Measurements from ENCODE around the gene OGDH. TPM values are rescaled to one million over a fixed set of nuclear protein-coding genes. Genes with fewer than 3 reads are reported as not detected.
"Not testable (repeated sequence)": the region's sequence is repeated elsewhere in the genome, so short reads cannot be mapped to it uniquely, and the experiment has no call there.

Gene OGDH
- 130 TPM in 2 replicates for total RNA-seq

DNA sequence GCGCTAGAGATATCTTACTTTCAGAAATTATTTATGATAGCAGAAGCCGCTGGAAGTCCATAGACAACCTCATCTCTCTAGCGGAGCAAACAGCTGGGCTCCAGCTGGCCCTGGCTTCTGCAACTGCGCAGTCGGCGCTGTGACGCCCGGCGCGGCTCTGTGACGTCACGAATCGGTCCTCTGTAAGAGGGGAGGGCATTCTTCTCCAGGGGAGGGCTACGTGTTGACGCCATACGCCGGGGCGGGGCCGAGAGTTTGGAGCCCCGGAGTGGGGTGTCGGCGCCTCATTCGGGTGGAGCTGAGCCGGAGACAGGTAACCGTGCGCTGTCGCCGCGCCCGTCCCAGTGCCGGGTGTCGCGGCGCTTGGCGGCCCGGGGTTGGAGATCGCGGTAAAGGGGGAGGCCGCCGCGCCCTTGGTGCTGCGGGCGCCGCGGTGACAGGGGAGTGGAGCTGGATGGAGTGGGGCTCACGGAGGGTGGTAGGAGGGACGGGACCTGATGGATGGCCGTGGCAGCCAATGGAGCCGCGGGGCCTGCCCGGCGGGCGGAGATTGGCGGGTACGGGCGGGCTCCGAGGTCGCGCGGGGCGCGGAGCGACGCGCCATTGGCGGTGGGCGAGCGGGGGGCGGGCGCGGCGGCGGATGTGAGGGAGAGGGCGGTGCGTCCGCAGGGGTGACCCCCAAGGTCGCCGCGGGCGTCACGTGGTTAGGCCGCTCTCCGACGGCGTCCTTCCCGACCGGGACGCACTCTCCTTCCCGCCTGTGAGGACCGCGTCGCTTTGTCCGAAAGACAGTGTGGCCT is at the start of gene OGDH:
TSS of gene OGDH (plus strand) at position 287 of the 800 bp plus-strand sequence. CDS start 17,717 bp downstream, outside the sequence.
- intact Hi-C loops (cut with micrococcal nuclease) = loop anchor here (1.0 to 5.0 kb wide), 11 partner anchors 16 to 421 kb away; partner anchors contain the start of genes H2AZ2, MYO1G, NUDCD3 and PPIA

GRCh38 chr7:44557485-44557884 is 48.9 kb upstream of the OGDH start:
- intact Hi-C loops (cut with micrococcal nuclease) = no loop called here

DNA sequence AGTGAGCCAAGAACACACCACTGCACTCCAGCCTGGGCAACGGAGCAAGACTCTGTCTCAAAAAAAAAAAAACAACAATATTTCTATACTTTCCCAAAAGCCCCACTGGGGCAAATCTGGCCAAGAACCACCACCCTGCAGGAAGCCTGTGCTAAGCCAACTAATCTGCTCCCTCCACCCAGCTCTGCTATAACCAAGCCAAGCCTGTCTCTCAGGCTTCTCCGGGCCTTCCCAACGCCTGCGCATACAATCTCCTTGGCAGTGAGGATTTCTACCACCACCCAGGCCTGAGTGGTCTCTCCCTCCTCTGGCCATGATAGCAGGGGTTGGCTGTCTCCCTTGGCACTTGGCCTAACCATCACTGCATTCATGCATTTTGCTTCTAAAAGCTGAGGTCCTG is 46.9 kb upstream of the OGDH start:
- intact Hi-C loops (cut with micrococcal nuclease) = no loop called here

- intact Hi-C loops (cut with micrococcal nuclease) = no loop called here
Observed at GRCh38 chr7:44561481-44561880, 44.9 kb upstream of the OGDH start.

DNA sequence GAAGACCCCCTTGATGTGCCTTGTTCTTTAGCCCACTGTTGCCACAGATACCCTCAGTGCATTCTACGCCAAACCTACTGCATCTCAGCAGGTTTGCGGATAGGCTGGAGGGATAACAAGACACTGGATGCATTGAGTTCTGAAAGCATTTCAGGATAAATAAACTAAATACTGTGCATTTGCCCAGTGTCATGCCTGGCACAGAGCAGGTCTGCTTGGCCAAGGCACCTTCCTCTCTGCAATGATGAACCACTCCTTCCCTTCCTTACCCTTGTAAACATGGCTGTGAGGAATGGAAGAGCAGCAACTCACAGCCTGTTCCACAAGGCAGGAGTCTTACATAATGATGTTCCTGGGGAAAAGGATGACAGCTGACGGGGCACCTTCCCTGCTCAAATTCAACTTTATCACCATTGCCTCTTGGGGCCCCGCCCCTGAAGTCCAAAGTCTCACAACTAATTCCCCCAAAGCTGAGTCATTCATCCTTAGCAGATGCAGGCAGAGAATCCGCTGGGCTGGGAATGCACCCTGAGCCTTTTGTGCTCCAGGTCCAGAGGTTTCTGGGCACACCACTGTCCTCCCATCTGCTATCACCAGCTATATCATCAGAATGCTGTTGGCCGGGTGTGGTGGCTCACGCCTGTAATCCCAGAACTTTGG is 44.3 kb upstream of the OGDH start:
- intact Hi-C loops (cut with micrococcal nuclease) = no loop called here

DNA sequence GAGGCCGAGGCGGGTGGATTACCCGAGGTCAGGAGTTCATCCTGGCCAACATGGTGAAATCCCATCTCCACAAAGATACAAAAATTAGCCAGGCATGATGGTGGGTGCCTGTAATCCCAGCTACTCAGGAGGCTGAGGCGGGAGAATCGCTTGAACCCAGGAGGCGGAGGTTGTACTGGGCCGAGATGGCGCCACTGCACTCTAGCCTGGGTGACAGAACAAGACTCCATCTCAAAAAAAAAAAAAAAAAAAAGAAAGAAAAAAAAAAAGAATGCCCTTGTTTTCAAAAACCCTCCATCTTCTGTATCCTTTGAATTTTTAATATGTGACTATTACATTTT is 43.8 kb upstream of the OGDH start:
- intact Hi-C loops (cut with micrococcal nuclease) = not testable (repeated sequence)

DNA sequence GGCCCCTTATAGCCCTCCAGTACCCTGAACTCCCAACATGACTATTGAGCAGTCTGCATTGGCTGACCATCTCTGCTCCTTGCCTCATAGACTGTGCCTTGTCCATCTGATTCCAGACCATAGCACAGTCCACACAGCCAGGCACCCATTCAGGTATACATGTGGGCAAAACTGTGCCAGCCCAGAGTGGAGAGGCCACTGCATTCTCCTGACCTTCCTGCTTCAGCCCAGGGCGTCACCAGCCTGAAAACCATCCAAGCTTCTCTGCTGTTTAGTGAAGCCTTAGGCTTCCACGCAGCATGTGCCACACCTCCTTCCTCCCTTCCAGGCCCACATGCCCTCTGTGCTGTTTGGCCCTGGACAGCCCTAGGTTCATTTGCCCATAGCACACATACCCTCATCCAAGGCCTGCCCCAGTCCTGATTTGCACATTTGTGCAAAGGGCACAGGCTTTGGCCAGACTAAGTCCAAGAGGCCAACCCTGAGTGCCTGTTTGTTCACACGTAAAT is 43.2 kb upstream of the OGDH start:
- intact Hi-C loops (cut with micrococcal nuclease) = no loop called here

DNA sequence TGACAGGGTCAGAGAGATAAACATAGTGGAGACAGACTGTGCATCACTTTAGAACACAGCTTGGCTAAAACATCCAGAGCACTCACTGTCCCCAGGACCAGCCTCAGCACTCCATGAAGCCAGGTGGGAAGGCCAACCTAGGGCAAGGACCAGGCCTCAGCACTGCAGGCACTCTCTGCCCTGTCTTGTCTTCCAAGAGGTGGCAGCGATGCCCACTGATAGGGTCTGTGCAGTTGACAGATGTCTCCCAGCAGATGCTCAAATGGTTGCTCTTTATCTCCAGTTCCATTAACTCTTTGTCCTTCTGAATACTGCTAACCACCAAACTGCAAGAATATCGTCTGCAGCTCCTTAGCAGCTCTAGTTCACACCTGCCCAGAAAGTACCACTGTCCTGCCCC is 41.8 kb upstream of the OGDH start:
- intact Hi-C loops (cut with micrococcal nuclease) = loop anchor here (1.0 kb wide), 1 partner anchor 323 kb away; no protein-coding TSS in a partner anchor

- intact Hi-C loops (cut with micrococcal nuclease) = loop anchor here (1.0 kb wide), 1 partner anchor 324 kb away; no protein-coding TSS in a partner anchor
Observed at GRCh38 chr7:44565097-44565794, 41.2 kb upstream of the OGDH start.

DNA sequence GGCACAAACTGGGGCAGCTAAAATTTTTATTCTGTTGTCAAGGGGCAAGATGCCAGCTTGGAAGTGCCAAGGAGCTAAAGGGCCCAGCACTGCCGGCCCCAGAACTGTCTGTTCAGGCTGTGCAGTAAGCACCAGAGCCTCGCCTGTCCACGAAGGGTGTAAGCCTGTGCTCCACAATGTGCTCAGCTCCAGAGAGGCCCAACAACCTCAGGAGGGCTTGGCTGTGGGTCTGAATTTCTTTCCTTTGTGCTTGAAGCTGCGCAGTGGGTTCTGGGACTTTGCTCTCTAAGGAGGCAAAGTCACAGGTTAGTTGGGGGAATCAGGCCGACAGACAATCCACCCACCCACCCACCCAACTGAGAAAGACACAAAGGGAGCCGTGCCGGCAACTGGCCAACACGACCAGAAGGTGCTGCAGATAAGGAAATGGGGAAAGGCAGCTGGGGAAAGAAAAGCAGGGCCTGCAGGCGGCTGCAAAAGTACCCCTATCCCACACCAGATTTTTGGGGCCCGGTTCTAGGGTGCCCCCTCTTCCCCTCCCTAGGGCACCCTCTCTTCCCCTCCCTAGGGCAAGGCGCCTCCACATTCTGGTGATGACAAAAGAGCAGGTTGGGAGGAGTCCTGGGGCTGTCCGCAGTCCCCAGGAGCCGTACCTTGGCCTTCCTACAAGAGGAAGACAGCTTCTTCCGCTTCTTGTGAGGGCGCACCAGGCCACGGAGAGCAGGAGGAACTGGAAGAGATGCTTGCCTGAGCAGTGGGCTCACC is 40.5 kb upstream of the OGDH start:
- intact Hi-C loops (cut with micrococcal nuclease) = loop anchor here (1.0 kb wide), 1 partner anchor 325 kb away; no protein-coding TSS in a partner anchor

GRCh38 chr7:44566680-44567079 is 39.7 kb upstream of the OGDH start:
- intact Hi-C loops (cut with micrococcal nuclease) = no loop called here

GRCh38 chr7:44567884-44568283 is 38.5 kb upstream of the OGDH start:
- intact Hi-C loops (cut with micrococcal nuclease) = no loop called here

- intact Hi-C loops (cut with micrococcal nuclease) = no loop called here
Observed at GRCh38 chr7:44568771-44569560, 37.5 kb upstream of the OGDH start.

GRCh38 chr7:44569959-44570358 is 36.5 kb upstream of the OGDH start:
- intact Hi-C loops (cut with micrococcal nuclease) = no loop called here

DNA sequence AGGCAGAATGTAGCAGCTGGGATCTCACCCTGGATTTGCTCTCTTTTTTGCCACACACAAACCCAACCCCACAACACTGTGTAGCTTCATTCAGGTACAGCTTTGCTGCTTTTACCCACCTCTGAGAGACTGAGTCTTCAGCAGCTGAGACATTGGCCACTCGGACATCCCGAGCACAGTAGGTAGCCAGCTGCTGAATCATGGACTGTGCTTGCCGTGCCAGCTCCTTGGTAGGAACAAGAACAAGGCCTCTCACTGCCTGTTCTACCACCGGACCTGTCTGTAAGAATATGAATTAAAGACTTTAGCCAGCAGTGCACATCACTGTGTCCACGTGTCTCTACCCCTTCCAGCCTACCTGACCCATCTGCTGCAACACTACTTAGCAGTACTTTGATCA is 33.7 kb upstream of the OGDH start:
- intact Hi-C loops (cut with micrococcal nuclease) = no loop called here

DNA sequence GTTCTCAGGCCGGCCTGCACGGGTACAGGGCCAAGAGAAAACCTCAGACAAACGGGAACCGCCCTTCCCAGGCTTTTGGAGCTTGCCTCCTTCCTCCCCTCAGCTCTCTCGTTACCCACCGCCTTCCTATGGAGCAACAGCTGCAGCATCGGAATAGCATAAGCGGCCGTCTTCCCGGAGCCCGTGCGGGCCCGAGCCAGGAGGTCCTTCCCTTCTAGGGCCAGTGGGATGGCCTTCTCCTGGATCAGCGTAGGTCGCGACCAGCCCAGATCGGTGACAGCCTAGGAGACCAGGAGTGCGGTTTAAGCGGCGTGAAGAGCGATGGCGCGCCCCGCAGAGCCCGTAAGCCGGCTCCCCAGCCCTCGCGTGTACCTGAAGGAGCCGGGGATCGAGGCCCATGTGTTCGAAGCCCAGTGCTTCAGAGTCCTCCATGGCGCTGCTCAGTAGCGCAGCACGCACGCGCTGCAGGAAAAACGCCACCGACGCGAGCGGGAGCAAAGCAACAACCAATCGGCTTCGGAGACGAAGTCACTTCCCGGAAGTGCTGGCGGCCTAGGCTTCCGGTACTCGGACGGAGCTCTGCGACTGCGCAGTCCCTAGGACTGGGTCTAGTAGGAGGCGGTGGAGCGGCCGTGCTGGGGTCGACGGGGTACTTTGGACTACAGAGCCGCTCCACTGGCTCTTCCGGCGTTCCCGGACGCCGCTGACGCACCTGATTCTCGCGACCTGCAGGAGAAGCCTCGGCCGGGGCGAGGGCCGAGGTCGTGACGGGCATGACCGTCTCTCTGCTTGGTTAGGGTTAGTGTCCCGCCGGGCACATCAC is 32.8 kb upstream of the OGDH start, which contains the start of gene DDX56:
TSS of gene DDX56 (minus strand) at position 445 of the 823 bp plus-strand sequence. CDS start at position 432, 13 bp downstream.
- intact Hi-C loops (cut with micrococcal nuclease) = loop anchor here (1.0 to 2.0 kb wide), 4 partner anchors 9 to 275 kb away; partner anchors contain the start of genes H2AZ2, NUDCD3, OGDH and TMED4

GRCh38 chr7:44574287-44574872 is 32.0 kb upstream of the OGDH start:
- intact Hi-C loops (cut with micrococcal nuclease) = loop anchor here (1.0 to 2.0 kb wide), 4 partner anchors 8 to 274 kb away; partner anchors contain the start of genes H2AZ2, NUDCD3, OGDH and TMED4

DNA sequence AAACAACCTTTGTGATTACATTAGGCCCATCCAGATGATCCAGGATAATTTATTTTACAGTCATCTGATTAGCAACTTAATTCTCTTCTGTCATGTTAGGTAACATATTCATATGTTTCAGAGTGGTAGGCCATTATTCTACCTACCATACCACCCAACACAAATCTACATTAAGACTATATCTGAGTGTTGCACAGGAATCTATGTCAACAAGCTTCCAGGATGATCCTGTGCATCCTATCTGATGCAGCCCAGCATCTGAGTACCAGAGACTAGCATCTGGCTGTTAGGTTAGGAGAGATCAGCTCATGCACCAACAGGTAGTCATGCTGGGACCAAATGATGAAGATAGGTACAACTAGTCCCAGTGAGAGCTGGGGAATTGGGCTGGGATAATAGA is 31.4 kb upstream of the OGDH start:
- intact Hi-C loops (cut with micrococcal nuclease) = loop anchor here (2.0 kb wide), 1 partner anchor 32 kb away; the partner anchor contains the start of gene OGDH

All from T-helper 2 cell treated with Interferon-gamma antibody and Interleukin-4, amounts not matched to agents 100 ng/mL and 5 ng/mL, for 36 hours (primary cell).